Lung (tissue), 12 donors: Measurements from ENCODE around the gene OLFM2. TPM values are rescaled to one million over a fixed set of nuclear protein-coding genes. Genes with fewer than 3 reads are reported as not detected.

ENCODE experiments used
- ATAC-seq: fragments of 200-7000 bp; cut with Tn5 transposase; one replicate; pipeline ENCODE4 v1.9.1; 2020; ENCODE audit warnings: moderate number of reproducible peaks; ENCODE audit not compliant: insufficient read depth, low FRiP score
- DNase-seq, 3 donors: peaks; one replicate each; pipeline ENCODE4 v3.0.0-alpha.2; 2013 to 2017
- H3K27ac ChIP-seq, 2 donors: one replicate each; pipeline ENCODE4 v1.5.1; 2013; ENCODE audit warnings: mild to moderate bottlenecking in 2 of 2, moderate library complexity in 2 of 2, control low read depth in 1 of 2, inconsistent platforms in 1 of 2, low read depth in 1 of 2, low read length in 1 of 2
- H3K27me3 ChIP-seq, 3 donors: one replicate each; pipeline ENCODE4 v1.5.1; 2013; ENCODE audit warnings: low read length in 2 of 3; ENCODE audit not compliant: control insufficient read depth in 3 of 3, insufficient read depth in 3 of 3
- H3K36me3 ChIP-seq, 4 donors: one replicate each; pipeline ENCODE4 v1.5.1; 2013; ENCODE audit warnings: low read length in 4 of 4, mild to moderate bottlenecking in 1 of 4, moderate library complexity in 1 of 4; ENCODE audit not compliant: control insufficient read depth in 4 of 4, insufficient read depth in 4 of 4
- H3K4me1 ChIP-seq, 5 donors: one replicate each; pipeline ENCODE4 v1.5.1; 2013; ENCODE audit warnings: low read length in 5 of 5, mild to moderate bottlenecking in 2 of 5, moderate library complexity in 1 of 5; ENCODE audit not compliant: control insufficient read depth in 5 of 5, insufficient read depth in 5 of 5
- H3K4me3 ChIP-seq: one replicate; pipeline ENCODE4 v1.5.1; 2013; ENCODE audit warnings: mild to moderate bottlenecking, control low read depth, moderate library complexity
- H3K9ac ChIP-seq, 2 donors: one replicate each; pipeline ENCODE4 v1.5.1; 2013; ENCODE audit warnings: low read length in 2 of 2, control low read depth in 1 of 2; ENCODE audit not compliant: insufficient read depth in 1 of 2
- H3K9me3 ChIP-seq, 4 donors: one replicate each; pipeline ENCODE4 v1.5.1; 2013; ENCODE audit warnings: low read length in 3 of 4, mild to moderate bottlenecking in 1 of 4, moderate library complexity in 1 of 4; ENCODE audit not compliant: control insufficient read depth in 4 of 4, insufficient read depth in 3 of 4
- CTCF ChIP-seq: IDR thresholded peaks from 2 replicates; pipeline ENCODE4 v1.5.1; 2012; ENCODE audit warnings: mild to moderate bottlenecking; ENCODE audit errors: control extremely low read depth, extremely low read depth
- WGBS, 2 donors: extraction: QIAGEN DNeasy Blood & Tissue Kit; methylation state at CpG; one replicate each; pipeline ENCODE4 v1.1.7; 2013; 5-methylcytosine and 5-hydroxymethylcytosine counted together
- polyA plus RNA-seq, 2 donors: library from polyadenylated mRNA; stranded (reverse); fragments of 200-250 nt; gene quantifications; one replicate each; pipeline ENCODE4 v1.2.1, GENCODE V29; 2013
- total RNA-seq, 2 donors: library from RNA; depleted of rRNA in 1 of 2; stranded (reverse); fragments of >200 nt in 1 of 2; gene quantifications; one replicate each; pipeline ENCODE4 v1.2.1, GENCODE V29; 2014 to 2021
- donor health status: control.
- donor health status: control.
- donor health status: Bipolar disorder and iron deficiency.
- donor health status: healthy.
- donor health status: DM: yes; HTN: yes; CAD: no.

The OLFM2 gene
- total and polyA plus RNA-seq, 4 donors = 2.2 to 14.3 (median 8.8) TPM

GRCh38 chr19:9857920-9858746 is 78.2 kb downstream of the OLFM2 start:
- Histone ChIP-seq H3K9me3 (no peaks in the 10 kb centered on the region), H3K27ac (no peak overlapping the region), H3K9ac (no peak overlapping the region), H3K27me3 (no peaks in the 10 kb centered on the region), H3K4me1 (peaks cover 0 to 2% (median 0%) of the 10 kb centered on the region in 5 donors), H3K4me3 (no peak overlapping the region), H3K36me3 (peaks cover 0 to 6% (median 0%) of the 10 kb centered on the region in 4 donors)
- DNase-seq (no peak), ATAC-seq (no peak)
- TF ChIP-seq CTCF = no peak
- 62 to 67% methylated on average over 10 of the region's 10 CpGs for WGBS, 2 donors

- no peak for TF ChIP-seq CTCF
- no peak overlapping the region for H3K9ac ChIP-seq
- no peak overlapping the region for H3K4me3 ChIP-seq
- H3K27me3 ChIP-seq = no peaks in the 10 kb centered on the region
- H3K27ac ChIP-seq = no peak overlapping the region
- H3K9me3 ChIP-seq = no peaks in the 10 kb centered on the region
- DNase-seq (no peak), ATAC-seq (no peak)
- WGBS, 2 donors = 96 to 99% methylated on average over 13 of the region's 13 CpGs
- H3K36me3 ChIP-seq = peaks cover 0 to 6% (median 0%) of the 10 kb centered on the region in 4 donors
- peaks cover 0 to 2% (median 0%) of the 10 kb centered on the region in 5 donors for H3K4me1 ChIP-seq
Observed at GRCh38 chr19:9857076-9857721, 79.1 kb downstream of the OLFM2 start.

- H3K9me3 ChIP-seq = no peaks in the 10 kb centered on the region
- H3K4me3 ChIP-seq = no peak overlapping the region
- no peak overlapping the region for H3K27ac ChIP-seq
- 97% methylated on average over 9 of the region's 9 CpGs for WGBS, 2 donors
- peaks cover 0 to 2% (median 0%) of the 10 kb centered on the region in 5 donors for H3K4me1 ChIP-seq
- ATAC-seq (no peak), DNase-seq (no peak)
- H3K27me3 ChIP-seq = no peaks in the 10 kb centered on the region
- peaks cover 0 to 7% (median 0%) of the 10 kb centered on the region in 4 donors for H3K36me3 ChIP-seq
- TF ChIP-seq CTCF = no peak
- no peak overlapping the region for H3K9ac ChIP-seq
Observed at GRCh38 chr19:9856609-9857008, 79.7 kb downstream of the OLFM2 start.
